K562 (cell line): ENCODE measurements around the gene LMOD1.

Experiments used
- MAX ChIP-seq: sonication (generic); formaldehyde crosslinking; IDR thresholded peaks from 2 replicates; pipeline ENCODE4 v1.9.0; 2022; ENCODE audit warnings: mild to moderate bottlenecking, missing genetic modification reagents
- NFIC ChIP-seq: fragments of 450-650 bp; IDR thresholded peaks from 2 replicates; pipeline ENCODE4 v1.6.1; 2017; ENCODE audit warnings: mild to moderate bottlenecking, inconsistent platforms
- POLR2A ChIP-seq: fragments of 450-650 bp; conservative IDR thresholded peaks from 2 replicates; pipeline ENCODE4 v1.6.1; 2016
- YBX1 ChIP-seq: fragments of 450-650 bp; IDR thresholded peaks from 2 replicates; pipeline ENCODE4 v1.7.1; 2016; ENCODE audit warnings: mild to moderate bottlenecking
- ZNF324 ChIP-seq: fragments of 250-450 bp; sonication (Bioruptor Pico); IDR thresholded peaks from 2 replicates; pipeline ENCODE4 v1.4.0; 2020; ENCODE audit warnings: mild to moderate bottlenecking
- ZNF511 ChIP-seq: sonication (generic); formaldehyde crosslinking; IDR thresholded peaks from 2 replicates; pipeline ENCODE4 v1.8.0; 2022; ENCODE audit warnings: mild to moderate bottlenecking, missing genetic modification reagents
- TF ChIP-seq, protein P1 (sequence below): IDR thresholded peaks from 2 replicates; pipeline ENCODE4 v1.6.1; 2014; ENCODE audit warnings: antibody characterized with exemption
- TF ChIP-seq, protein P2 (sequence below): IDR thresholded peaks from 3 replicates; pipeline ENCODE4 v1.6.1; 2011; ENCODE audit warnings: borderline replicate concordance, mild to moderate bottlenecking; ENCODE audit not compliant: insufficient read length, insufficient read depth

- TF ChIP-seq, protein P1, sequence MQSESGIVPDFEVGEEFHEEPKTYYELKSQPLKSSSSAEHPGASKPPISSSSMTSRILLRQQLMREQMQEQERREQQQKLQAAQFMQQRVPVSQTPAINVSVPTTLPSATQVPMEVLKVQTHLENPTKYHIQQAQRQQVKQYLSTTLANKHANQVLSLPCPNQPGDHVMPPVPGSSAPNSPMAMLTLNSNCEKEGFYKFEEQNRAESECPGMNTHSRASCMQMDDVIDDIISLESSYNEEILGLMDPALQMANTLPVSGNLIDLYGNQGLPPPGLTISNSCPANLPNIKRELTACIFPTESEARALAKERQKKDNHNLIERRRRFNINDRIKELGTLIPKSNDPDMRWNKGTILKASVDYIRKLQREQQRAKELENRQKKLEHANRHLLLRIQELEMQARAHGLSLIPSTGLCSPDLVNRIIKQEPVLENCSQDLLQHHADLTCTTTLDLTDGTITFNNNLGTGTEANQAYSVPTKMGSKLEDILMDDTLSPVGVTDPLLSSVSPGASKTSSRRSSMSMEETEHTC = no peak
- no peak for TF ChIP-seq NFIC
- TF ChIP-seq POLR2A = no peak
- TF ChIP-seq, protein P2, sequence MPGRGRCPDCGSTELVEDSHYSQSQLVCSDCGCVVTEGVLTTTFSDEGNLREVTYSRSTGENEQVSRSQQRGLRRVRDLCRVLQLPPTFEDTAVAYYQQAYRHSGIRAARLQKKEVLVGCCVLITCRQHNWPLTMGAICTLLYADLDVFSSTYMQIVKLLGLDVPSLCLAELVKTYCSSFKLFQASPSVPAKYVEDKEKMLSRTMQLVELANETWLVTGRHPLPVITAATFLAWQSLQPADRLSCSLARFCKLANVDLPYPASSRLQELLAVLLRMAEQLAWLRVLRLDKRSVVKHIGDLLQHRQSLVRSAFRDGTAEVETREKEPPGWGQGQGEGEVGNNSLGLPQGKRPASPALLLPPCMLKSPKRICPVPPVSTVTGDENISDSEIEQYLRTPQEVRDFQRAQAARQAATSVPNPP = no peak
- no peak for TF ChIP-seq YBX1
- TF ChIP-seq ZNF324 (CRISPR knock-in tag) = no peak
- TF ChIP-seq MAX (CRISPR knock-in tag) = no peak
- no peak for TF ChIP-seq ZNF511 (CRISPR knock-in tag)
Observed at GRCh38 chr1:201921952-201922558, 24.3 kb downstream of the LMOD1 start.
